GM10266 (cell line): ENCODE data around the gene MAPK6.
"Not testable (repeated sequence)": the region's sequence is repeated elsewhere in the genome, so short reads cannot be mapped to it uniquely, and the experiment has no call there.

Experiments
- DNase-seq: peaks from one replicate; pipeline ENCODE4 v3.0.0; 2012; ENCODE audit errors: extremely low spot score
- TF ChIP-seq, protein P1 (sequence below): IDR thresholded peaks from 2 replicates; pipeline ENCODE4 v1.5.1; 2012; ENCODE audit warnings: mild to moderate bottlenecking, low read depth; ENCODE audit not compliant: control insufficient read depth, insufficient read depth; ENCODE audit errors: missing control alignments

Gene MAPK6

DNA sequence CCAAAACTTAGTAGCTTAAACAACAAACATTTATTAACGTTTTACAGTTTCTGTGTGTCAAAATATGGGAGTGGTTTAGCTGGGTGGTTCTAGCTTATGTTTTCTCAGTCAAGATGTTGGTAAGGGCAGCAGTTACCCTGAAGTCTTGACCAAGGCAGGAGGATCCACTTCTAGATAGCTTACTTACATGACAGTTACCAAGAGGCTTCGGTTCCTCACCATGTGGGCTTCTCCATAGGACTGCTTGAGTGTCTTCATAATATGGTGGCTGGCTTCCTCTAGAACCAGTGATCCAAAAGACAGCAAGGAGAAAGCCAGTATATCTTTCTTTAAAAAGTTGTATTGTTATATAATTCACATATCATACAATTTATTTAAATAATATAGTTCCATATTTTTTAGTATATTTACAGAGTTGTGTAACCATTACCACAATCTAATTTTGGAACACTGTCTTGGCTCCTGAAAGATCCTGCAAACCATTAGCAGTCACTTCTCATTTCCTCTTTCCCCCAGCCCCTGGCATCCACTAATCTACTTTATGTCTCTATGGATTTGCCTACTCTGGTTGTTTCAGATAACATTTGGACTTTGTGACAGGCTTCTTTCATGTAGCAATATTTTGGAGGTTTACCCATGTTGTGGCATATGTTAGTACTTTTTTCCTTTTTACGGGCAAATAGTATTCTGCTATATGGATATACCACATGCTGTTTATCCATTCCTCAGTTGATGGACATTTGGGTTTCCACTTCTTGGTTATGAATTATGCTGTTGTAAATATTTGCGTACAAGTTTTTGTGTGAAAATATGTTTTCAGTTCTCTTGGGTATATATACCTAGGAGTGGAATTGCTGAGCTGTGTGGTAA lies 33.3 kb downstream of the MAPK6 start:
- no peak for DNase-seq

DNA sequence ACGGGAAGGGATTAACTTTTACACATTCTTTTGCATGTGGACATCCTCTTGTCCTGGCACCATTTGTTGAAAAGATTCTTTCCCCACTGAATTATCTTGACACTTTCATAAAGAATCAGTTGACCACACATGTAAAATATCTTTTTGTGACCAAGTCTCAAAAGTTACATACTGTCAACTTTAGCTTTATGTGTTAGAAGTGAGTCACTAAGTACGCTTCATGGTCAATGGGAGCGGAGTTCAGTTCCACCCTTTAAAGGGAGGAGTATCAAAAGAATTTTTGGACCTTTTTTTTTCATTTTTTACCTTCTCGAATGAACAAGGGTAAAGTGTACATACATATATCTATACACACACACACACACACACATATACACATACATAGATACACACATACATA lies 35.4 kb downstream of the MAPK6 start:
- DNase-seq, result no peak
- TF ChIP-seq, protein P1, sequence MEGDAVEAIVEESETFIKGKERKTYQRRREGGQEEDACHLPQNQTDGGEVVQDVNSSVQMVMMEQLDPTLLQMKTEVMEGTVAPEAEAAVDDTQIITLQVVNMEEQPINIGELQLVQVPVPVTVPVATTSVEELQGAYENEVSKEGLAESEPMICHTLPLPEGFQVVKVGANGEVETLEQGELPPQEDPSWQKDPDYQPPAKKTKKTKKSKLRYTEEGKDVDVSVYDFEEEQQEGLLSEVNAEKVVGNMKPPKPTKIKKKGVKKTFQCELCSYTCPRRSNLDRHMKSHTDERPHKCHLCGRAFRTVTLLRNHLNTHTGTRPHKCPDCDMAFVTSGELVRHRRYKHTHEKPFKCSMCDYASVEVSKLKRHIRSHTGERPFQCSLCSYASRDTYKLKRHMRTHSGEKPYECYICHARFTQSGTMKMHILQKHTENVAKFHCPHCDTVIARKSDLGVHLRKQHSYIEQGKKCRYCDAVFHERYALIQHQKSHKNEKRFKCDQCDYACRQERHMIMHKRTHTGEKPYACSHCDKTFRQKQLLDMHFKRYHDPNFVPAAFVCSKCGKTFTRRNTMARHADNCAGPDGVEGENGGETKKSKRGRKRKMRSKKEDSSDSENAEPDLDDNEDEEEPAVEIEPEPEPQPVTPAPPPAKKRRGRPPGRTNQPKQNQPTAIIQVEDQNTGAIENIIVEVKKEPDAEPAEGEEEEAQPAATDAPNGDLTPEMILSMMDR, result no peak

More for the DNA sequence above, 33.3 kb downstream of the MAPK6 start:
- TF ChIP-seq, protein P1, result no peak

DNA sequence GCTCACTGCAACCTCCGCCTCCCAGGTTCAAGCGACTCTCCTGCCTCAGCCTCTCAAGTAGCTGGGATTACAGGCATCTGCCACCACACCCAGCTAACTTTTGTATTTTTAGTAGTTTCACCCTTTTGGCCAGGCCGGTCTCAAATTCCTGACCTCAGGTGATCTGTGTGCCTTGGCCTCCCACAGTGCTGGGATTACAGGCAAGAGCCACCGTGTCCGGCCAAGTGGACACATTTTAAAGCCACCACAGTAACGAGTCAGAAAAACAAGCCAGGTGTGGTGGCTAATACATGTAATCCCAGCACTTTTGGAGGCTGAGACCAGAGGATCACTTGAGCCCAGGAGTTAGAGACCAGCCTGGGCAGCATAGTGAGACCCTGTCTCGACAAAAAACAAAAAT lies 35.8 kb downstream of the MAPK6 start:
- DNase-seq, result not testable (repeated sequence)

DNA sequence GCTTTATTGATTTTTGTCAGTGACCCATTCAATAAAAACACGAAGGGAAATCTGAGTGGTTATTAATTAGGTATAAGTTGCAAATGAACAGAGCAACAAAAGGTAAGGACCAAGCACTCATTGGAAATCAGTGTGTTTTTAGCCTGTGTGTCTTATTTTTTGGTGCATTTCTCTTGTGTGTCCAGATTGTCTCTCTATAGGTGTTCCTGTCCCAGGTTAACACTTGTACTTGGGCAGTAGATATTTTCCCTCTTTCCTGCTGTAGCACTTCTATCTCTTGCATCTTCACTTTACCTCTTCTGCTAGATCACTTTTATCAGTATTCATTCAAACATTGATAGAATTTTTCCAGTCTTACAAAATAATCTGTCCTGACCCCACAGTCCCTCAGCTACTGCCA lies 37.0 kb downstream of the MAPK6 start:
- no peak for DNase-seq
- TF ChIP-seq, protein P1, result no peak

DNA sequence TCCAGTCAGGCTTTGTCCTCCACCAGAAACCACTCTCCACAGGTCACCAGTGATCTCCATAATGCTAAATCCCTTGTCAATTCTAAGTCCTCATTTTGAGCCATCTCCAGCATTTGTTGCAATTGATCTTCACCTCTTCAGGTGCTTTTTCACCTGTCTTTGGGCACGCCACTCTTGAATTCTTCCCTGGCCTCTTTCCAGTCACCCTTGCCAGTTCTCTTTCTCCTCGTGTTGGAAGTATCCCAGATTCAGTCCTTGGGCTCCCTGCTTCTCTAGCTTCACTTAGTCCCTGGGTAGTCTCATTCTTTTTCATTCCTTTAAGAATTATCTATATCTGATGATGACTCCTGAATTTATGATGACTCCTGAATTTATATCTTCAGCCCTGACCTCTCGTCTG lies 37.5 kb downstream of the MAPK6 start:
- no peak for DNase-seq
- TF ChIP-seq, protein P1, result no peak

DNA sequence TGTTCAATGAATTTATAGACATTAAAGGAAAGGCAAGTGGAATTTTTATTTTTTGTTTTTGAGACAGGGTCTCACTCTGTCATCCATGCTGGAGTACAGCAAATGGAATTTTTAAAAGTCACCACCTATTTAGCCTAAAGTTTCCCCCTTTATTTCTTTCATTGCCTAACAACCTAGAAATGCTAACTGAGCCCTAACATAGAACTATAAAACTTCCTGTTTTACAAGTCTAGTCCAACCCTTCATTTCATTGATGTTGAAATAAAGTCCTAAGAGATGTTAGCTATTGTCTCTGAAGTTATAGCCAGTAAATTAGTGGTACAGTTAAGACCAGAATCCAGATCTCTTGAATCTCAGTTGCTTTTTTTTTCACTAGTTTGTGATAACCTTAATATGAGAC lies 39.0 kb downstream of the MAPK6 start:
- DNase-seq, result no peak
- TF ChIP-seq, protein P1, result no peak

DNA sequence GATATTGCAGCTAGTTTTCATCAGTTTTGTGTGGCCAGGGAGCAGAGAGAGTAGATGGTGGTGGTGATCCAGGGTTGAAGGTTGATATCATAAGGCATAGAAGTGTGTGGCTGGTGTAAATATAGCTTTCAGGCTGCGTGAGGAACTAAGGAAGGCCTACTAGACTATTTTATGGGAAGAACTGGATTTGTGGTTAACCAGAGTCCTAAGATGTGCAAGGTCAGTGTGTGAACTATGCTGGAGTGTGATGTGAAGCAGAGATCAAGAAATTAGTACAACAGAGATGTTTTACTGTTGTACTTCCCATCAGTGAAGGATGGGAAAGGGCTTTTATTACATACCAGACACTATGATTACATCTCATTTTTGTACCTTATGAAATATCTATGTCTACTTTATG lies 41.5 kb downstream of the MAPK6 start:
- TF ChIP-seq, protein P1, result no peak
- no peak for DNase-seq
